Choroid plexus epithelial cell (primary cell): ENCODE measurements around the gene TYROBP.
A peak's percentile ranks its signal among the peaks of the same experiment; 100 is the strongest.
"Not testable (repeated sequence)": the region's sequence is repeated elsewhere in the genome, so short reads cannot be mapped to it uniquely, and the experiment has no call there.

ENCODE experiments used
- DNase-seq: peaks from one replicate; pipeline ENCODE4 v3.0.0-alpha.2; 2010; ENCODE audit warnings: low read depth
- H3K4me3 ChIP-seq: 2 replicates; pipeline ENCODE4 v1.5.1; 2011; ENCODE audit warnings: low read depth, mild to moderate bottlenecking, control low read depth, low read length, moderate library complexity
- TF ChIP-seq, protein P1 (sequence below): conservative IDR thresholded peaks from 2 replicates; pipeline ENCODE4 v1.5.1; 2011; ENCODE audit warnings: low read depth, mild to moderate bottlenecking, control low read depth, inconsistent platforms, low read length, moderate library complexity

Gene TYROBP

DNA sequence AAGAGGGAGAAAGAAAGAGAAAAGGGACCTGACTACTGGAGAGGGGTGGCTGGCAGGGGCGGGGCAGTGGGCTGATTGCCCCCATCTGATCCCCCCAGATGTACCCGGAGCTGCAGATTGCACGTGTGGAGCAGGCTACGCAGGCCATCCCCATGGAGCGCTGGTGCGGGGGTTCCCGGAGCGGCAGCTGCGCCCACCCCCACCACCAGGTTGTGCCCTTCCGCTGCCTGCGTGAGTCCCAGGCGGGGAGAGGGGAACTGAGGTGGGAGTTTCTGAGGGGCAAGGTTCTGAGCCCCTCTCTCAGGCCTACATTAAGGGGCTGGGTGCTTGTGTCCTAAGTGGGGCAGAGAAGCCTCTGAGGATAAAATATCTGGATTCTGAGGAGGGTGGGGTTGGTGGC, 37.3 kb downstream of the TYROBP start:
- TF ChIP-seq, protein P1, sequence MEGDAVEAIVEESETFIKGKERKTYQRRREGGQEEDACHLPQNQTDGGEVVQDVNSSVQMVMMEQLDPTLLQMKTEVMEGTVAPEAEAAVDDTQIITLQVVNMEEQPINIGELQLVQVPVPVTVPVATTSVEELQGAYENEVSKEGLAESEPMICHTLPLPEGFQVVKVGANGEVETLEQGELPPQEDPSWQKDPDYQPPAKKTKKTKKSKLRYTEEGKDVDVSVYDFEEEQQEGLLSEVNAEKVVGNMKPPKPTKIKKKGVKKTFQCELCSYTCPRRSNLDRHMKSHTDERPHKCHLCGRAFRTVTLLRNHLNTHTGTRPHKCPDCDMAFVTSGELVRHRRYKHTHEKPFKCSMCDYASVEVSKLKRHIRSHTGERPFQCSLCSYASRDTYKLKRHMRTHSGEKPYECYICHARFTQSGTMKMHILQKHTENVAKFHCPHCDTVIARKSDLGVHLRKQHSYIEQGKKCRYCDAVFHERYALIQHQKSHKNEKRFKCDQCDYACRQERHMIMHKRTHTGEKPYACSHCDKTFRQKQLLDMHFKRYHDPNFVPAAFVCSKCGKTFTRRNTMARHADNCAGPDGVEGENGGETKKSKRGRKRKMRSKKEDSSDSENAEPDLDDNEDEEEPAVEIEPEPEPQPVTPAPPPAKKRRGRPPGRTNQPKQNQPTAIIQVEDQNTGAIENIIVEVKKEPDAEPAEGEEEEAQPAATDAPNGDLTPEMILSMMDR = no peak
- no peak for DNase-seq
- no peak overlapping the region for H3K4me3 ChIP-seq

DNA sequence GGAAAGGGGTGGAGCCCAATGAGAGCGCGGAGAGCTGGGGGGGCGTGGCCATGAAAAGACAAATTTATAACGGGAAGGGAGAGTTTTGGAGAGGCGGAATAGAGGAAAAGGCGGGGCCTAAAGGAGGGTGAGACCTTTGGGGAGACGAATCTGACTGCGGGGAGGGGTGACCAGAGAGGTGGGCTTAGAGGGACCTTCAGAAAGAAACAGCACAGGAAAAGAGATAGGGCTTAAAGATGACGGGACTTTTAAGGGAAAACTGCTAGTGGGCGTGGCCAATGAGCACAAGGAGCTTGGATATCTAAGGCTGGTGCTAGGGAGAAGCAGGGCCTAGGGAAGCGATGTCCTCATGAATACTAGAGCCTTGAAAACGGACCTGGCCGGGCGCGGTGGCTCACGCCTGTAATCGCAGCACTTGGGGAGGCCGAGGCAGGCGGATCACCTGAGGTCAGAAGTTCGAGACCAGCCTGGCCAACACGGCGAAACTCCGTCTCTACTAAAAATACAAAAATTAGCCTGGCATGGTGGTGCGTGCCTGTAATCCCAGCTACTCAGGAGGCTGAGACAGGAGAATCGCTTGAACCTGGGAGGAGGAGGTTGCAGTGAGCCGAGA, 37.9 kb downstream of the TYROBP start:
- not testable (repeated sequence) for H3K4me3 ChIP-seq
- DNase-seq = peak; percentile 24

DNA sequence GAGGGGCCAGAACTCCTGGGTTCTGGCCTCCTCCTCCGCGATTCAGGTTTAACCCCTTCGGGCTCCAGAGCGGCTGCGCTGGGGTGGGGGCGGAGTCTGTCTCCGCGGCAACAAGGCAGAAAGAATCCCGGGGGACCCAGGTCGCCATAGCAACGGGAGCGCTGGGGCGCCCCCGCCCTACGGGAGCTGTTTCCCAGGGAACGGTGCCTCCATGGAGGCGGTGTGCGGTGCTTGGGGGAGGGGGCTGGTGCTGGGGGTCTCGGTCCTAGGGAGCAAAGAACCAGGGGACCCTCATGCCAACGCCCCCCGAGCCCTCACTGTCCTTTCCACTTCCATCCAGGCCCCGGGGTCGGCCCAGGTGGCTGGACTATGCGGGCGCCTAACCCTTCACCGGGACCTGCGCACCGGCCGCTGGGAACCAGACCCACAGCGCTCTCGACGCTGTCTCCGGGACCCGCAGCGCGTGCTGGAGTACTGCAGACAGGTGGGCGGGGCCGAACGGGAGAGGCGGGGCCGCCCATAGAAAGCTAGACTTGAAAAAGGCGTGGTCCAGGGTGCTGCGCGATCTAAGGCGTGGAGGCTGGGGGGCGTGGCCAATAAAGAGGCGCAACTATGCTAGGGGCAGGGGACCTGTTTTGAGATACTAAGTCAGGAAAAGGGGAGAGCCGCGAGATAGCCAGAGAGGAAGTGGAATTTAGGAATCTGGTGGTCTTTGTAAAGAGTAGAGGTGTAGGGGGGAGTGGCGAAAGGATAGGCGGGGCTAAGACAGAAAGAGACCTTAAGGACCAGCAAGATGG, 38.6 kb downstream of the TYROBP start:
- TF ChIP-seq, protein P1 = no peak
- peak; percentile 79 for DNase-seq
- peak overlapping the region; percentile 49 for H3K4me3 ChIP-seq

DNA sequence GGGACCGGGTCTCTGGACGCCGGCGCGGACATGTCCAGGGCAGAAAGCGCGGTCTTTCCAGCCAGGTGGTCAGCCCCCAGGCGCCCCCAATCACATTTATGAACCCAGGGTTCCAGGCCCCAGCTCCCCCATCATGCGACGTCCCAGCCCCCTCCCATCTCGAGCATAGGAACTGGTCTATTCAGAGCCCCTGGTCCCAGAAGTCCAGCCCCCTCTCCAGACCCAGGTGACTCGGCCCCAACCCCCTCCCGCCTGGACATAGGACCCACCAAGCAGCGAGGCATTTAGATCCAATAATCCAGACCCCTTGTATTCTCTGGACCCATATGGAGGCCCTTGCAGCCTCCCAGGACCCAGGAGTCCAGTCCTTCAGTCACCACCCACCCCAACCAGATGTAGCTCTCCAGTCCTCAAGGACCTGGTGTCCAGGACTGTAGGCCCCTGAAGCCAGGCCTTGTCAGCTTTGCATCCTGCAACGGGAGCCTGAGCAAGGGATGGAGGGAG, 39.2 kb downstream of the TYROBP start:
- DNase-seq = no peak
- TF ChIP-seq, protein P1 = no peak
- H3K4me3 ChIP-seq = peak overlapping the region; percentile 49

- H3K4me3 ChIP-seq = peak within 1 kb of the TSS; percentile 49
- TF ChIP-seq, protein P1 = no peak
- no peak for DNase-seq
Observed at GRCh38 chr19:35868172-35868822, 39.8 kb downstream of the TYROBP start, which contains the start of gene APLP1. Gene APLP1 (plus strand): TSS chr19:35868574. CDS start chr19:35868637, 63 bp downstream.

DNA sequence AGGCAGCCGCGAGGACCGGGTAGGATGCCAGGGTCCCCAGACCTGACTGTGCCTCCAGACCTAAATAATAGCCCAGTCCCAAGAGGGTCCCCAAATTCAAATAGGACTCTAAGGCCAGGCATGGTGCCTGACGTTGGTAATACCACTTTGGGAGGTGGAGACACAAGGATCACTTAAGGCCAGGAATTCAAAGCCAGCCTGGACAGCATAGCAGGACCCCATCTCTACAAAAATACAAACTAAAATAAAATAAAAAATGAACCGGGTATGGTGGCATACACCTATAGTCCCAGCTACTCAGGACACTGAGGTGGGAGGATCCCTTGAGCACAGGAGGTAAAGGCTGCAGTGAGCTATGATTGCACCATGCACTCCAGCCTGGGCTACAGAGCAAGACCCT, 45.1 kb downstream of the TYROBP start:
- H3K4me3 ChIP-seq = no peak overlapping the region
- DNase-seq = no peak
- TF ChIP-seq, protein P1 = no peak

DNA sequence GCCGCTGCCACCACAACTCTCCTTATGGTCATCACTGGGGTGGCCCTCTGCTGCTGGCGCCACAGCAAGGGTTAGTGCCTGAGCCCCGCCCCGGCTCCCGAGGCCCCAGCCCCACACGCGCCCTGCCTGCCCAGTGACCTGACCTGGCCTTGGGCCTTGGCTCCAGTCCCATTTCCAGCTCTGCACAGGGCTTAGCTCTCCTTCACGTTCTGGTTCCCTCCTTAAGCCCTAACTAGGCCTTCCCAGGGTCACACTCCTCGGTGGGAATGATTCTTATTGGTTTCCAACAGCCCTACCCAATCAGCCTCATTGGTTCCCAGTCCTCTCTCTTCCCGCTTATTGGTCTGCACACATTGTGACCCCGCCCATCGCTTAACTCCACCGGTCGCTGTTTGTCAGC, 45.6 kb downstream of the TYROBP start:
- no peak overlapping the region for H3K4me3 ChIP-seq
- TF ChIP-seq, protein P1 = no peak
- DNase-seq = no peak
